Transverse colon (tissue), 3 donors: ENCODE results near the gene TRIM8.

Experiments
- CTCF ChIP-seq, 5 experiments: fragments of 200-600 bp in 3 of 5; fragments of 450-650 bp in 2 of 5; sonication (generic) in 3 of 5; IDR thresholded peaks; 1 replicate in 2 of 5; 2 replicates in 3 of 5; pipeline ENCODE4 v1.5.1; 2016 to 2017; ENCODE audit warnings: antibody characterized with exemption in 5 of 5, inconsistent platforms in 3 of 5, mild to moderate bottlenecking in 2 of 5, moderate library complexity in 1 of 5
- EP300 ChIP-seq: sonication (generic); formaldehyde crosslinking; IDR thresholded peaks from one replicate; pipeline ENCODE4 v1.6.1; 2017; ENCODE audit warnings: antibody characterized with exemption, low read depth
- POLR2A ChIP-seq: fragments of 450-650 bp; IDR thresholded peaks from one replicate; pipeline ENCODE4 v1.6.1; 2016; ENCODE audit warnings: antibody characterized with exemption, mild to moderate bottlenecking, moderate library complexity

- TF ChIP-seq EP300 (no peak), POLR2A (no peak), CTCF (IDR thresholded peaks at IDR 0.05) (no peak)
Observed at GRCh38 chr10:102626026-102626685, 18.1 kb upstream of the TRIM8 start.
